Measurements from ENCODE around the gene CD22. TPM values are rescaled to one million over a fixed set of nuclear protein-coding genes. Genes with fewer than 3 reads are reported as not detected.

The CD22 gene
- polyA plus RNA-seq, 1 donor from 2014 or later, result not detected

DNA sequence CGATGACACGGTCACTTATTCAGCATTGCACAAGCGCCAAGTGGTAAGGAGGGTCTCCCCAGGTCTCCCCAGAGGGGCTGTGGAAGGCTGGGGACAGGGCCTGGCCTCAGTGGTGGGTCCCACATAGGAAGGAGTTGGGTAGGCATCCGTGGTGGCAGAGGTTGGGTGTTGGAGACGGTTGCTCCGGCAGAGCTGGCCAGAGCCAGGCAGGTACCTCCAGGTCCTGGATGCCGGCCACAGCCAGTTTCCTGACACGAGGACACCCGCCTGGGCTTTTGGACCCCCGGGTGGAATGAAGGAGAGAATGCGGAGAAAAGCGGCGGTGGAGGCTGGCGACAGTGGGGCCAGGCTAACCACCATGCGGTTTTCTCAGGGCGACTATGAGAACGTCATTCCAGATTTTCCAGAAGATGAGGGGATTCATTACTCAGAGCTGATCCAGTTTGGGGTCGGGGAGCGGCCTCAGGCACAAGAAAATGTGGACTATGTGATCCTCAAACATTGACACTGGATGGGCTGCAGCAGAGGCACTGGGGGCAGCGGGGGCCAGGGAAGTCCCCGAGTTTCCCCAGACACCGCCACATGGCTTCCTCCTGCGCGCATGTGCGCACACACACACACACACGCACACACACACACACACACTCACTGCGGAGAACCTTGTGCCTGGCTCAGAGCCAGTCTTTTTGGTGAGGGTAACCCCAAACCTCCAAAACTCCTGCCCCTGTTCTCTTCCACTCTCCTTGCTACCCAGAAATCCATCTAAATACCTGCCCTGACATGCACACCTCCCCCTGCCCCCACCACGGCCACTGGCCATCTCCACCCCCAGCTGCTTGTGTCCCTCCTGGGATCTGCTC is 17.4 kb downstream of the CD22 start:
- H2AFZ ChIP-seq (ENCODE audit: low read depth, low read length), result no peak overlapping the region
- TF ChIP-seq SMC3 (conservative IDR thresholded peaks at IDR 0.05; ENCODE audit: poor library complexity) (no peak), TAF1 (IDR thresholded peaks at IDR 0.05; ENCODE audit: low read depth) (no peak), RAD21 (conservative IDR thresholded peaks at IDR 0.05) (no peak), EP300 (conservative IDR thresholded peaks at IDR 0.05; ENCODE audit: poor library complexity, severe bottlenecking) (no peak), EZH2 (IDR thresholded peaks at IDR 0.05; ENCODE audit: borderline replicate concordance, insufficient read depth, low read length, poor library complexity, severe bottlenecking) (no peak), POLR2AphosphoS5 (IDR thresholded peaks at IDR 0.05) (no peak), MXI1 (conservative IDR thresholded peaks at IDR 0.05; ENCODE audit: poor library complexity, severe bottlenecking) (no peak)
- TF ChIP-seq, protein P1, sequence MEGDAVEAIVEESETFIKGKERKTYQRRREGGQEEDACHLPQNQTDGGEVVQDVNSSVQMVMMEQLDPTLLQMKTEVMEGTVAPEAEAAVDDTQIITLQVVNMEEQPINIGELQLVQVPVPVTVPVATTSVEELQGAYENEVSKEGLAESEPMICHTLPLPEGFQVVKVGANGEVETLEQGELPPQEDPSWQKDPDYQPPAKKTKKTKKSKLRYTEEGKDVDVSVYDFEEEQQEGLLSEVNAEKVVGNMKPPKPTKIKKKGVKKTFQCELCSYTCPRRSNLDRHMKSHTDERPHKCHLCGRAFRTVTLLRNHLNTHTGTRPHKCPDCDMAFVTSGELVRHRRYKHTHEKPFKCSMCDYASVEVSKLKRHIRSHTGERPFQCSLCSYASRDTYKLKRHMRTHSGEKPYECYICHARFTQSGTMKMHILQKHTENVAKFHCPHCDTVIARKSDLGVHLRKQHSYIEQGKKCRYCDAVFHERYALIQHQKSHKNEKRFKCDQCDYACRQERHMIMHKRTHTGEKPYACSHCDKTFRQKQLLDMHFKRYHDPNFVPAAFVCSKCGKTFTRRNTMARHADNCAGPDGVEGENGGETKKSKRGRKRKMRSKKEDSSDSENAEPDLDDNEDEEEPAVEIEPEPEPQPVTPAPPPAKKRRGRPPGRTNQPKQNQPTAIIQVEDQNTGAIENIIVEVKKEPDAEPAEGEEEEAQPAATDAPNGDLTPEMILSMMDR (IDR thresholded peaks at IDR 0.05; ENCODE audit: poor library complexity, severe bottlenecking), result no peak
- TF ChIP-seq, protein P2, sequence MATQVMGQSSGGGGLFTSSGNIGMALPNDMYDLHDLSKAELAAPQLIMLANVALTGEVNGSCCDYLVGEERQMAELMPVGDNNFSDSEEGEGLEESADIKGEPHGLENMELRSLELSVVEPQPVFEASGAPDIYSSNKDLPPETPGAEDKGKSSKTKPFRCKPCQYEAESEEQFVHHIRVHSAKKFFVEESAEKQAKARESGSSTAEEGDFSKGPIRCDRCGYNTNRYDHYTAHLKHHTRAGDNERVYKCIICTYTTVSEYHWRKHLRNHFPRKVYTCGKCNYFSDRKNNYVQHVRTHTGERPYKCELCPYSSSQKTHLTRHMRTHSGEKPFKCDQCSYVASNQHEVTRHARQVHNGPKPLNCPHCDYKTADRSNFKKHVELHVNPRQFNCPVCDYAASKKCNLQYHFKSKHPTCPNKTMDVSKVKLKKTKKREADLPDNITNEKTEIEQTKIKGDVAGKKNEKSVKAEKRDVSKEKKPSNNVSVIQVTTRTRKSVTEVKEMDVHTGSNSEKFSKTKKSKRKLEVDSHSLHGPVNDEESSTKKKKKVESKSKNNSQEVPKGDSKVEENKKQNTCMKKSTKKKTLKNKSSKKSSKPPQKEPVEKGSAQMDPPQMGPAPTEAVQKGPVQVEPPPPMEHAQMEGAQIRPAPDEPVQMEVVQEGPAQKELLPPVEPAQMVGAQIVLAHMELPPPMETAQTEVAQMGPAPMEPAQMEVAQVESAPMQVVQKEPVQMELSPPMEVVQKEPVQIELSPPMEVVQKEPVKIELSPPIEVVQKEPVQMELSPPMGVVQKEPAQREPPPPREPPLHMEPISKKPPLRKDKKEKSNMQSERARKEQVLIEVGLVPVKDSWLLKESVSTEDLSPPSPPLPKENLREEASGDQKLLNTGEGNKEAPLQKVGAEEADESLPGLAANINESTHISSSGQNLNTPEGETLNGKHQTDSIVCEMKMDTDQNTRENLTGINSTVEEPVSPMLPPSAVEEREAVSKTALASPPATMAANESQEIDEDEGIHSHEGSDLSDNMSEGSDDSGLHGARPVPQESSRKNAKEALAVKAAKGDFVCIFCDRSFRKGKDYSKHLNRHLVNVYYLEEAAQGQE (IDR thresholded peaks at IDR 0.05; ENCODE audit: borderline replicate concordance), result no peak
- no peak overlapping the region for H3K4me3 ChIP-seq (ENCODE audit: low read length)
- H3F3A ChIP-seq (ENCODE audit: insufficient read depth, low read length, poor library complexity, severe bottlenecking), result no peaks in the 10 kb centered on the region
- H3K9me2 ChIP-seq (ENCODE audit: insufficient read depth, low read length), result no peaks in the 10 kb centered on the region
- no peaks in the 10 kb centered on the region for H4K20me1 ChIP-seq (ENCODE audit: insufficient read depth)
- no peaks in the 10 kb centered on the region for H3K9me3 ChIP-seq (ENCODE audit: low read length)
- no peaks in the 10 kb centered on the region for H3K27me3 ChIP-seq (ENCODE audit: insufficient read depth, low read depth, low read length)
- no peak overlapping the region for H3K27ac ChIP-seq (ENCODE audit: low read length)
- H3K36me3 ChIP-seq (ENCODE audit: insufficient read depth, low read length), result no peaks in the 10 kb centered on the region
- H3K79me2 ChIP-seq (replicated peaks; ENCODE audit: insufficient read depth, low read length), result no peaks in the 10 kb centered on the region
- no peak overlapping the region for H3K4me2 ChIP-seq (ENCODE audit: low read length)
- H3K9ac ChIP-seq (ENCODE audit: low read length), result no peak overlapping the region

DNA sequence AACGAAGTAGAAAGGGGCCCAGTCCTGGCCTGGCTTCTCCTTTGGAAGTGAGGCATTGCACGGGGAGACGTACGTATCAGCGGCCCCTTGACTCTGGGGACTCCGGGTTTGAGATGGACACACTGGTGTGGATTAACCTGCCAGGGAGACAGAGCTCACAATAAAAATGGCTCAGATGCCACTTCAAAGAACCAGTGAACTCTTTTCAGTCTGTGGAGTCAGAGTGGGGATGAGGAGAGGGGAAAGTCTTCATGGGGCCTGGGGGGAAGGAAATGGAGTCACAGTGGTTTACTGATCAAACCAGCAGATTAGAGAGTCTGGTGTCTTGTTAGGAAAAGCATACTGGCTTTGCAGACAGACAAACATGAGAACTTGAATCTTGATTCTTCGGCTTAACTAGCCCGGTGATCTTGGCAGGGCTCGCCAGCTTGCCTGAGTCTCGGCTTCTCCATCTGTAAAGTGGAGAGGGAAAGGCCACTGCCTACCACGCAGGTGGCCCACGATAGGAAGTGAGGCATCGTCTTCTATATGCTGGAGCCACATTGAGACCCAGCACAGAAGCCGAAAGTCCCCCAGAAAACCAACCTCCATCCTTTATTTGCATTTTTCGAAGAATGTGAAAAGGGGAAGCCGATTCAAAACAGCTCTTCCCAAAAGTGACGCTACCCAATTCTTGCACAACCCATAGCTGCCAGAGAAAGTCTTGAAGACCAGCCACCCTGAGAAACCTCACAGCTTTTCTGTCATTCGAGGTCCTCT is 18.4 kb downstream of the CD22 start, which contains the start of gene FFAR1:
FFAR1 (plus strand) TSS at position 732 of the 759 bp plus-strand sequence. CDS start 3,650 bp downstream, outside the sequence.
- Histone ChIP-seq H3K27me3 (ENCODE audit: insufficient read depth, low read depth, low read length) (no peaks in the 10 kb centered on the region), H3K9me2 (ENCODE audit: insufficient read depth, low read length) (no peaks in the 10 kb centered on the region), H3K9me3 (ENCODE audit: low read length) (no peaks in the 10 kb centered on the region), H3K4me2 (ENCODE audit: low read length) (no peak within 1 kb of the TSS), H3K4me3 (ENCODE audit: low read length) (no peak within 1 kb of the TSS), H3K36me3 (ENCODE audit: insufficient read depth, low read length) (no peaks in the 10 kb centered on the region), H2AFZ (ENCODE audit: low read depth, low read length) (no peak within 1 kb of the TSS), H3K9ac (ENCODE audit: low read length) (no peak within 1 kb of the TSS), H4K20me1 (ENCODE audit: insufficient read depth) (no peaks in the 10 kb centered on the region), H3K79me2 (replicated peaks; ENCODE audit: insufficient read depth, low read length) (no peaks in the 10 kb centered on the region), H3K27ac (ENCODE audit: low read length) (no peak within 1 kb of the TSS), H3F3A (ENCODE audit: insufficient read depth, low read length, poor library complexity, severe bottlenecking) (no peaks in the 10 kb centered on the region)
- TF ChIP-seq SMC3 (conservative IDR thresholded peaks at IDR 0.05; ENCODE audit: poor library complexity) (no peak), EP300 (conservative IDR thresholded peaks at IDR 0.05; ENCODE audit: poor library complexity, severe bottlenecking) (no peak), RAD21 (conservative IDR thresholded peaks at IDR 0.05) (no peak), EZH2 (IDR thresholded peaks at IDR 0.05; ENCODE audit: borderline replicate concordance, insufficient read depth, low read length, poor library complexity, severe bottlenecking) (no peak), TAF1 (IDR thresholded peaks at IDR 0.05; ENCODE audit: low read depth) (no peak), MXI1 (conservative IDR thresholded peaks at IDR 0.05; ENCODE audit: poor library complexity, severe bottlenecking) (no peak)
- TF ChIP-seq, protein P1 (IDR thresholded peaks at IDR 0.05; ENCODE audit: poor library complexity, severe bottlenecking), result no peak
- TF ChIP-seq, protein P2 (IDR thresholded peaks at IDR 0.05; ENCODE audit: borderline replicate concordance), result no peak

Data from neural cell (in vitro differentiated cells).